ENCODE data around the gene ACBD4.

GRCh38 chr17:45096141-45096540 lies 39.3 kb upstream of the ACBD4 start:
- TF ChIP-seq EZH2 (IDR thresholded peaks at IDR 0.05; ENCODE audit: insufficient read depth, poor library complexity, severe bottlenecking), result no peak
- no peak for TF ChIP-seq EZH2phosphoT487 (IDR thresholded peaks at IDR 0.05; ENCODE audit: insufficient read depth, low read depth)

Data from GM23248 (cell line).